ENCODE data around the gene PDS5A. TPM values are rescaled to one million over a fixed set of nuclear protein-coding genes. Genes with fewer than 3 reads are reported as not detected.

The PDS5A gene
- total and polyA plus RNA-seq, 2 of the 13 experiments (the other 11 are each of a cell fraction or from before 2014, with no cell fraction given): 31.8 to 57.0 TPM

DNA sequence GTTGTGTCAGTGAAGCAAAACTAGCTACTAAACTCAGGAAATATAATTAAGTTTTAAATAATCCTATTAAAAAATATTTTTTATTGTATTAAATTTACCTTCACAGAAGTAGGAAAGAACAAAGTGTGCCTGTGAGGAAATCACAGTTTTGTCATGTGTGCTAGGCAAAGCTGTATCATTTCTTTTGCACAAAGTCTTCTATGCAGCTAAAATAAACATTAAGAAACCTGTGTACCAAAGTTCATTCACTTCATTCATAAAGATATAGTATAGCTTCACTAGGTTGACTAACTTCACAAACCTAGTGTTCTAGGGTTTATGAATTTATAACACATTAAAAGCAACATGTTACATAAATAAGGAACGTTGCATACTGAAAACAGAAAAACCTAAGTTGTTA, 131.0 kb downstream of the PDS5A start:
- H3K9me3 ChIP-seq (ENCODE audit: low read length): no peaks in the 10 kb centered on the region
- no TSS peak for BruUV-seq (replicated peaks)
- no peak overlapping the region for H3K9ac ChIP-seq (ENCODE audit: insufficient read depth, low read depth, low read length)
- no peak overlapping the region for H3K4me3 ChIP-seq (replicated peaks in 1 of 3; ENCODE audit: insufficient read depth in 1 of 3, low read depth in 2 of 3, low read length in 3 of 3)
- CTCF ChIA-PET (ENCODE audit: low intra/inter-chr PET ratio, low total read pairs): no interaction called here
- in situ Hi-C loops (cut with HindIII; ENCODE audit: extremely low pct_ligation_motif_present, low pct_unique_long_range_greater_than_20kb): no loop called here
- FAIRE-seq: no peak
- no peaks in the 10 kb centered on the region for H4K20me1 ChIP-seq (ENCODE audit: insufficient read depth, low read length)
- no peak overlapping the region; the same call in 1 of the 2 replicates for H3K4me2 ChIP-seq (ENCODE audit: low read depth, low read length)
- H3K27me3 ChIP-seq (ENCODE audit: control insufficient read depth in 1 of 2, insufficient read depth in 2 of 2, low read length in 2 of 2): no peaks in the 10 kb centered on the region
- H3K36me3 ChIP-seq (replicated peaks in 1 of 2; ENCODE audit: control insufficient read depth in 1 of 2, insufficient read depth in 2 of 2, low read length in 2 of 2): peaks cover 5 to 33% of the 10 kb centered on the region in 2 experiments; a peak in 4 of 5 replicates
- H3K79me2 ChIP-seq (ENCODE audit: insufficient read depth, low read length): no peaks in the 10 kb centered on the region
- ATAC-seq: peak; percentile 73
- H3K4me1 ChIP-seq (ENCODE audit: insufficient read depth, low read length): peaks cover 26% of the 10 kb centered on the region
- no peak overlapping the region for H2AFZ ChIP-seq (ENCODE audit: low read length)
- DNase-seq (ENCODE audit: low spot score): peak; percentile 54
- POLR2A ChIA-PET: interaction anchor here (0.7 to 0.9 kb wide), 2 partner anchors 149 to 319 kb away, joined by 3 to 4 read pairs; partner anchors contain the start of genes UBE2K and UGDH
- H3K27ac ChIP-seq (ENCODE audit: extremely low read length, insufficient read depth, low read length): peak overlapping the region; percentile 11
- WGBS (ENCODE audit: low lambda C conversion rate): 51% methylated on average over 1 of the region's 1 CpG
- intact Hi-C loops (cut with micrococcal nuclease; ENCODE audit: unreplicated experiment): no loop called here
- TF ChIP-seq NFATC3 (CRISPR knock-in tag; IDR thresholded peaks at IDR 0.05): no peak
- TF ChIP-seq, protein P1, sequence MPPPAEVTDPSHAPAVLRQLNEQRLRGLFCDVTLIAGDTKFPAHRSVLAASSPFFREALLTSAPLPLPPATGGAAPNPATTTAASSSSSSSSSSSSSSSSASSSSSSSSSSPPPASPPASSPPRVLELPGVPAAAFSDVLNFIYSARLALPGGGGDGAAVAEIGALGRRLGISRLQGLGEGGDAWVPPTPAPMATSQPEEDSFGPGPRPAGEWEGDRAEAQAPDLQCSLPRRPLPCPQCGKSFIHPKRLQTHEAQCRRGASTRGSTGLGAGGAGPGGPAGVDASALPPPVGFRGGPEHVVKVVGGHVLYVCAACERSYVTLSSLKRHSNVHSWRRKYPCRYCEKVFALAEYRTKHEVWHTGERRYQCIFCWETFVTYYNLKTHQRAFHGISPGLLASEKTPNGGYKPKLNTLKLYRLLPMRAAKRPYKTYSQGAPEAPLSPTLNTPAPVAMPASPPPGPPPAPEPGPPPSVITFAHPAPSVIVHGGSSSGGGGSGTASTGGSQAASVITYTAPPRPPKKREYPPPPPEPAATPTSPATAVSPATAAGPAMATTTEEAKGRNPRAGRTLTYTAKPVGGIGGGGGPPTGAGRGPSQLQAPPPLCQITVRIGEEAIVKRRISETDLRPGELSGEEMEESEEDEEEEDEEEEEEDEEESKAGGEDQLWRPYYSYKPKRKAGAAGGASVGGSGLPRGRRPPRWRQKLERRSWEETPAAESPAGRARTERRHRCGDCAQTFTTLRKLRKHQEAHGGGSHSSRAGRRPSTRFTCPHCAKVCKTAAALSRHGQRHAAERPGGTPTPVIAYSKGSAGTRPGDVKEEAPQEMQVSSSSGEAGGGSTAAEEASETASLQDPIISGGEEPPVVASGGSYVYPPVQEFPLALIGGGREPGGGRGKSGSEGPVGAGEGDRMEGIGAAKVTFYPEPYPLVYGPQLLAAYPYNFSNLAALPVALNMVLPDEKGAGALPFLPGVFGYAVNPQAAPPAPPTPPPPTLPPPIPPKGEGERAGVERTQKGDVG (CRISPR knock-in tag; IDR thresholded peaks at IDR 0.05; ENCODE audit: borderline replicate concordance): no peak
- no peak for TF ChIP-seq ZBTB7B (CRISPR knock-in tag; IDR thresholded peaks at IDR 0.05)
- TF ChIP-seq ZNF782 (CRISPR knock-in tag; IDR thresholded peaks at IDR 0.05; ENCODE audit: borderline replicate concordance): no peak
- TF ChIP-seq CEBPB (IDR thresholded peaks at IDR 0.05; ENCODE audit: borderline replicate concordance, low read depth, low read length): peak; percentile 22; the same call in 1 of the 2 replicates
- TF ChIP-seq MTA3 (CRISPR knock-in tag; IDR thresholded peaks at IDR 0.05): no peak
- TF ChIP-seq FOXA3 (CRISPR knock-in tag; IDR thresholded peaks at IDR 0.05): peak; percentile 54; the same call in 1 of the 2 replicates
- no peak for TF ChIP-seq EED (CRISPR knock-in tag; IDR thresholded peaks at IDR 0.05)
- no peak for TF ChIP-seq POLR2G (IDR thresholded peaks at IDR 0.05; ENCODE audit: low read depth, low read length)
- peak; percentile 29; the same call in 1 of the 2 replicates for TF ChIP-seq SAP130 (CRISPR knock-in tag; IDR thresholded peaks at IDR 0.05; ENCODE audit: low read depth)
- TF ChIP-seq ZNF670 (CRISPR knock-in tag; IDR thresholded peaks at IDR 0.05; ENCODE audit: borderline replicate concordance): no peak
- TF ChIP-seq FOXA1 (IDR thresholded peaks at IDR 0.05): no peak
- TF ChIP-seq FOXA1 (CRISPR knock-in tag; IDR thresholded peaks at IDR 0.05): peak; percentile 10; the same call in 1 of the 2 replicates
- no peak for TF ChIP-seq ZNF737 (CRISPR knock-in tag; IDR thresholded peaks at IDR 0.05; ENCODE audit: borderline replicate concordance)
- TF ChIP-seq MTF2 (CRISPR knock-in tag; IDR thresholded peaks at IDR 0.05; ENCODE audit: borderline replicate concordance): no peak
- peak; percentile 33; the same call in 1 of the 2 replicates for TF ChIP-seq GFI1 (CRISPR knock-in tag; IDR thresholded peaks at IDR 0.05; ENCODE audit: borderline replicate concordance)
- TF ChIP-seq, protein P2, sequence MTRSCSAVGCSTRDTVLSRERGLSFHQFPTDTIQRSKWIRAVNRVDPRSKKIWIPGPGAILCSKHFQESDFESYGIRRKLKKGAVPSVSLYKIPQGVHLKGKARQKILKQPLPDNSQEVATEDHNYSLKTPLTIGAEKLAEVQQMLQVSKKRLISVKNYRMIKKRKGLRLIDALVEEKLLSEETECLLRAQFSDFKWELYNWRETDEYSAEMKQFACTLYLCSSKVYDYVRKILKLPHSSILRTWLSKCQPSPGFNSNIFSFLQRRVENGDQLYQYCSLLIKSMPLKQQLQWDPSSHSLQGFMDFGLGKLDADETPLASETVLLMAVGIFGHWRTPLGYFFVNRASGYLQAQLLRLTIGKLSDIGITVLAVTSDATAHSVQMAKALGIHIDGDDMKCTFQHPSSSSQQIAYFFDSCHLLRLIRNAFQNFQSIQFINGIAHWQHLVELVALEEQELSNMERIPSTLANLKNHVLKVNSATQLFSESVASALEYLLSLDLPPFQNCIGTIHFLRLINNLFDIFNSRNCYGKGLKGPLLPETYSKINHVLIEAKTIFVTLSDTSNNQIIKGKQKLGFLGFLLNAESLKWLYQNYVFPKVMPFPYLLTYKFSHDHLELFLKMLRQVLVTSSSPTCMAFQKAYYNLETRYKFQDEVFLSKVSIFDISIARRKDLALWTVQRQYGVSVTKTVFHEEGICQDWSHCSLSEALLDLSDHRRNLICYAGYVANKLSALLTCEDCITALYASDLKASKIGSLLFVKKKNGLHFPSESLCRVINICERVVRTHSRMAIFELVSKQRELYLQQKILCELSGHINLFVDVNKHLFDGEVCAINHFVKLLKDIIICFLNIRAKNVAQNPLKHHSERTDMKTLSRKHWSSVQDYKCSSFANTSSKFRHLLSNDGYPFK (CRISPR knock-in tag; IDR thresholded peaks at IDR 0.05; ENCODE audit: borderline replicate concordance): no peak
- TF ChIP-seq, protein P3, sequence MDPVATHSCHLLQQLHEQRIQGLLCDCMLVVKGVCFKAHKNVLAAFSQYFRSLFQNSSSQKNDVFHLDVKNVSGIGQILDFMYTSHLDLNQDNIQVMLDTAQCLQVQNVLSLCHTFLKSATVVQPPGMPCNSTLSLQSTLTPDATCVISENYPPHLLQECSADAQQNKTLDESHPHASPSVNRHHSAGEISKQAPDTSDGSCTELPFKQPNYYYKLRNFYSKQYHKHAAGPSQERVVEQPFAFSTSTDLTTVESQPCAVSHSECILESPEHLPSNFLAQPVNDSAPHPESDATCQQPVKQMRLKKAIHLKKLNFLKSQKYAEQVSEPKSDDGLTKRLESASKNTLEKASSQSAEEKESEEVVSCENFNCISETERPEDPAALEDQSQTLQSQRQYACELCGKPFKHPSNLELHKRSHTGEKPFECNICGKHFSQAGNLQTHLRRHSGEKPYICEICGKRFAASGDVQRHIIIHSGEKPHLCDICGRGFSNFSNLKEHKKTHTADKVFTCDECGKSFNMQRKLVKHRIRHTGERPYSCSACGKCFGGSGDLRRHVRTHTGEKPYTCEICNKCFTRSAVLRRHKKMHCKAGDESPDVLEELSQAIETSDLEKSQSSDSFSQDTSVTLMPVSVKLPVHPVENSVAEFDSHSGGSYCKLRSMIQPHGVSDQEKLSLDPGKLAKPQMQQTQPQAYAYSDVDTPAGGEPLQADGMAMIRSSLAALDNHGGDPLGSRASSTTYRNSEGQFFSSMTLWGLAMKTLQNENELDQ (CRISPR knock-in tag; IDR thresholded peaks at IDR 0.05; ENCODE audit: borderline replicate concordance): no peak

Measured in HepG2 (cell line).